SK-N-SH (cell line): ENCODE results near the gene SYT13. TPM values are rescaled to one million over a fixed set of nuclear protein-coding genes. Genes with fewer than 3 reads are reported as not detected.

Experiments used
- CTCF ChIA-PET: fragments of 300-600, 350-600 bp; formaldehyde crosslinking; extraction: SDS; loops from one replicate; lab custom pipeline; 2021; lab: Yijun Ruan, JAX
- POLR2A ChIA-PET: fragments of 350-600 bp; sonication (Branson Sonifier 250); formaldehyde crosslinking; extraction: SDS; loops from one replicate; lab custom pipeline; 2020; ENCODE audit warnings: antibody characterized with exemption, inconsistent platforms; lab: Yijun Ruan, JAX
- DNase-seq: peaks from one replicate; pipeline ENCODE4 v3.0.0; 2012
- H2AFZ ChIP-seq: fragments of 200-600 bp; sonication (generic); 2 replicates; pipeline ENCODE4 v1.8.1; 2016; ENCODE audit warnings: antibody characterized with exemption, mild to moderate bottlenecking, low read depth
- H3F3A ChIP-seq: fragments of 200-600 bp; sonication (generic); replicated peaks from 2 replicates; pipeline ENCODE3; 2016; ENCODE audit warnings: antibody characterized with exemption, mild to moderate bottlenecking; ENCODE audit not compliant: insufficient read depth
- H3K27ac ChIP-seq, 2 experiments: fragments of 200-500 bp in 1 of 2; fragments of 200-600 bp in 1 of 2; sonication (Bioruptor generic) in 1 of 2; sonication (generic), shearing (Covaris generic) in 1 of 2; 2 replicates each; pipeline versions ENCODE4 v1.5.1 to v1.6.1; 2014 to 2016; ENCODE audit warnings: low read depth in 2 of 2, inconsistent platforms in 1 of 2, low read length in 1 of 2, mild to moderate bottlenecking in 1 of 2, mixed read lengths in 1 of 2
- H3K27me3 ChIP-seq: fragments of 200-600 bp; sonication (generic), shearing (Covaris generic); 2 replicates; pipeline ENCODE4 v1.6.1; 2016; ENCODE audit warnings: mixed run types; ENCODE audit not compliant: insufficient read depth
- H3K36me3 ChIP-seq, 2 experiments: fragments of 200-500 bp in 1 of 2; fragments of 200-600 bp in 1 of 2; sonication (Bioruptor generic) in 1 of 2; sonication (generic) in 1 of 2; replicated peaks in 1 of 2; 2 replicates each; pipeline versions ENCODE3 to v1.5.1; 2014 to 2016; ENCODE audit warnings: low read length in 1 of 2, mild to moderate bottlenecking in 1 of 2; ENCODE audit not compliant: insufficient read depth in 2 of 2, control insufficient read depth in 1 of 2
- H3K4me1 ChIP-seq, 2 experiments: fragments of 200-500 bp in 1 of 2; fragments of 200-600 bp in 1 of 2; sonication (Bioruptor generic) in 1 of 2; sonication (generic), shearing (Covaris generic) in 1 of 2; 2 replicates each; pipeline versions ENCODE4 v1.5.1 to v1.6.1; 2014 to 2016; ENCODE audit warnings: low read depth in 1 of 2, low read length in 1 of 2, mixed run types in 1 of 2; ENCODE audit not compliant: insufficient read depth in 2 of 2, control insufficient read depth in 1 of 2
- H3K4me2 ChIP-seq: fragments of 200-600 bp; sonication (generic), shearing (Covaris generic); 2 replicates; pipeline ENCODE4 v1.6.1; 2017; ENCODE audit warnings: mixed run types
- H3K4me3 ChIP-seq, 2 experiments: fragments of 200-500 bp in 1 of 2; fragments of 200-600 bp in 1 of 2; sonication (Bioruptor generic) in 1 of 2; sonication (generic), shearing (Covaris generic) in 1 of 2; 2 replicates each; pipeline versions ENCODE4 v1.5.1 to v1.8.1; 2014 to 2016; ENCODE audit warnings: low read depth in 2 of 2, inconsistent platforms in 1 of 2, low read length in 1 of 2, mild to moderate bottlenecking in 1 of 2, mixed read lengths in 1 of 2, moderate library complexity in 1 of 2
- H3K79me2 ChIP-seq: fragments of 200-600 bp; sonication (generic); 2 replicates; pipeline ENCODE4 v1.8.1; 2017; ENCODE audit warnings: mild to moderate bottlenecking; ENCODE audit not compliant: insufficient read depth
- H3K9ac ChIP-seq: fragments of 200-600 bp; sonication (generic); 2 replicates; pipeline ENCODE4 v1.6.1; 2017; ENCODE audit warnings: mixed run types
- H3K9me2 ChIP-seq: fragments of 200-600 bp; sonication (generic); 2 replicates; pipeline ENCODE4 v1.6.1; 2017; ENCODE audit warnings: mixed run types
- H3K9me3 ChIP-seq: fragments of 200-600 bp; sonication (generic); 2 replicates; pipeline ENCODE4 v1.6.1; 2017; ENCODE audit warnings: mixed run types, mild to moderate bottlenecking, moderate library complexity
- H4K20me1 ChIP-seq: fragments of 200-600 bp; sonication (generic); 2 replicates; pipeline ENCODE4 v1.6.1; 2017; ENCODE audit warnings: mild to moderate bottlenecking, mixed run types; ENCODE audit not compliant: insufficient read depth
- EZH2phosphoT487 ChIP-seq: fragments of 200-600 bp; sonication (generic); IDR thresholded peaks from 2 replicates; pipeline ENCODE4 v1.6.1; 2017; ENCODE audit warnings: low read depth, mixed run types, mild to moderate bottlenecking, antibody characterized with exemption, moderate library complexity, borderline replicate concordance
- FOSL2 ChIP-seq: IDR thresholded peaks from 2 replicates; pipeline ENCODE4 v1.4.0; 2012; ENCODE audit warnings: low read depth, mild to moderate bottlenecking, moderate library complexity, borderline replicate concordance
- FOXM1 ChIP-seq: IDR thresholded peaks from 2 replicates; pipeline ENCODE4 v1.4.0; 2012; ENCODE audit warnings: low read depth, mild to moderate bottlenecking
- GABPA ChIP-seq: IDR thresholded peaks from 2 replicates; pipeline ENCODE4 v1.4.0; 2012; ENCODE audit warnings: low read depth, mild to moderate bottlenecking
- GATA2 ChIP-seq: sonication (generic); formaldehyde crosslinking; IDR thresholded peaks from 2 replicates; pipeline ENCODE4 v1.5.0; 2020; ENCODE audit warnings: mild to moderate bottlenecking, missing genetic modification reagents
- NFIC ChIP-seq: IDR thresholded peaks from 2 replicates; pipeline ENCODE4 v1.4.0; 2012; ENCODE audit warnings: borderline replicate concordance
- POLR2AphosphoS5 ChIP-seq: IDR thresholded peaks from 2 replicates; pipeline ENCODE4 v1.6.1; 2012; ENCODE audit warnings: low read depth, low read length
- RCOR1 ChIP-seq: fragments of 150-350 bp; IDR thresholded peaks from 2 replicates; pipeline ENCODE4 v1.6.1; 2017; ENCODE audit warnings: antibody characterized with exemption, low read length
- RFX5 ChIP-seq: IDR thresholded peaks from 2 replicates; pipeline ENCODE4 v1.6.1; 2012; ENCODE audit warnings: mild to moderate bottlenecking, improper control_type of control experiment, low read length
- RXRA ChIP-seq: IDR thresholded peaks from 2 replicates; pipeline ENCODE4 v1.4.0; 2012; ENCODE audit warnings: low read depth, mild to moderate bottlenecking, borderline replicate concordance
- SMC3 ChIP-seq: IDR thresholded peaks from 2 replicates; pipeline ENCODE4 v1.6.1; 2012; ENCODE audit warnings: low read depth, low read length, improper control_type of control experiment
- TCF12 ChIP-seq: IDR thresholded peaks from 2 replicates; pipeline ENCODE4 v1.4.0; 2012
- TEAD4 ChIP-seq: IDR thresholded peaks from 2 replicates; pipeline ENCODE4 v1.4.0; 2012; ENCODE audit warnings: mild to moderate bottlenecking, borderline replicate concordance; ENCODE audit not compliant: insufficient read depth
- WGBS: methylation state at CpG from one replicate; pipeline ENCODE4 v1.1.6; 2017; ENCODE audit warnings: low lambda C conversion rate; 5-methylcytosine and 5-hydroxymethylcytosine counted together
- polyA plus RNA-seq, 3 experiments: library from polyadenylated mRNA; depleted of rRNA; stranded (reverse); fragments of >200 nt; gene quantifications; 2 replicates each; pipeline ENCODE4 v1.2.3, GENCODE V29; 2012
- TF ChIP-seq, protein P1 (sequence below): fragments of 200-600 bp; sonication (generic); IDR thresholded peaks from 2 replicates; pipeline ENCODE4 v1.6.1; 2017; ENCODE audit warnings: antibody characterized with exemption, mild to moderate bottlenecking, moderate library complexity
- TF ChIP-seq, protein P2 (sequence below): fragments of 150-350 bp; IDR thresholded peaks from 2 replicates; pipeline ENCODE4 v1.6.1; 2017; ENCODE audit warnings: antibody characterized with exemption, low read length, low read depth, borderline replicate concordance
- TF ChIP-seq, protein P3 (sequence below): IDR thresholded peaks from 2 replicates; pipeline ENCODE4 v1.6.1; 2012; ENCODE audit warnings: mild to moderate bottlenecking, low read depth, low read length, moderate library complexity
- TF ChIP-seq, protein P4 (sequence below): IDR thresholded peaks from 2 replicates; pipeline ENCODE4; 2012

Gene SYT13
- polyA plus RNA-seq, 1 of the 3 experiments (the other 2 are of a cell fraction), result not detected

DNA sequence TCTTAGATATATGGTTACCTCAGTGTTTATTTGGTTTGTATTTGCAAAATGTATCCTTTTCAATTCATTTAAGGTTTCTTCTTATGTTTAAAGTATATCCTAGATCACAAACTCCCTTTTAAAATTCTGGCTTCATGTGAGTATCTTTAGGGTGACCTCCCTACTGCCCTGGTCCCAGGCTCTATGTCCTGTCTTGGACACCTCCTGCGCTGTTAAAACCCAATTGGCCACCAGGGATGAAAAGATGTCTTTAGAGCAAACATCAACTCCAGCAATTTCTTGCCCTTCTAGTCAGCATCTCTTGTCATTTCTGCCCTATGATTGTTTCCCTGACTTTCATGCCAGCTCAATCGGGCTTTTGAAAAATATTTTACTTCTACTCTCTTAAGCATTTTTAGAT, 28.8 kb upstream of the SYT13 start:
- no peaks in the 10 kb centered on the region for H3K36me3 ChIP-seq
- DNase-seq, result no peak
- no peaks in the 10 kb centered on the region; the same call in 1 of the 2 replicates for H3K27me3 ChIP-seq
- no peaks in the 10 kb centered on the region for H3K9me3 ChIP-seq
- no peak overlapping the region for H3K4me2 ChIP-seq
- TF ChIP-seq FOXM1 (no peak), GABPA (no peak), RXRA (no peak), RFX5 (no peak), GATA2 (no peak), NFIC (no peak), SMC3 (no peak)
- TF ChIP-seq, protein P1, sequence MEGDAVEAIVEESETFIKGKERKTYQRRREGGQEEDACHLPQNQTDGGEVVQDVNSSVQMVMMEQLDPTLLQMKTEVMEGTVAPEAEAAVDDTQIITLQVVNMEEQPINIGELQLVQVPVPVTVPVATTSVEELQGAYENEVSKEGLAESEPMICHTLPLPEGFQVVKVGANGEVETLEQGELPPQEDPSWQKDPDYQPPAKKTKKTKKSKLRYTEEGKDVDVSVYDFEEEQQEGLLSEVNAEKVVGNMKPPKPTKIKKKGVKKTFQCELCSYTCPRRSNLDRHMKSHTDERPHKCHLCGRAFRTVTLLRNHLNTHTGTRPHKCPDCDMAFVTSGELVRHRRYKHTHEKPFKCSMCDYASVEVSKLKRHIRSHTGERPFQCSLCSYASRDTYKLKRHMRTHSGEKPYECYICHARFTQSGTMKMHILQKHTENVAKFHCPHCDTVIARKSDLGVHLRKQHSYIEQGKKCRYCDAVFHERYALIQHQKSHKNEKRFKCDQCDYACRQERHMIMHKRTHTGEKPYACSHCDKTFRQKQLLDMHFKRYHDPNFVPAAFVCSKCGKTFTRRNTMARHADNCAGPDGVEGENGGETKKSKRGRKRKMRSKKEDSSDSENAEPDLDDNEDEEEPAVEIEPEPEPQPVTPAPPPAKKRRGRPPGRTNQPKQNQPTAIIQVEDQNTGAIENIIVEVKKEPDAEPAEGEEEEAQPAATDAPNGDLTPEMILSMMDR, result no peak
- TF ChIP-seq, protein P2, sequence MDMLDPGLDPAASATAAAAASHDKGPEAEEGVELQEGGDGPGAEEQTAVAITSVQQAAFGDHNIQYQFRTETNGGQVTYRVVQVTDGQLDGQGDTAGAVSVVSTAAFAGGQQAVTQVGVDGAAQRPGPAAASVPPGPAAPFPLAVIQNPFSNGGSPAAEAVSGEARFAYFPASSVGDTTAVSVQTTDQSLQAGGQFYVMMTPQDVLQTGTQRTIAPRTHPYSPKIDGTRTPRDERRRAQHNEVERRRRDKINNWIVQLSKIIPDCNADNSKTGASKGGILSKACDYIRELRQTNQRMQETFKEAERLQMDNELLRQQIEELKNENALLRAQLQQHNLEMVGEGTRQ, result no peak
- H3K4me3 ChIP-seq, result no peak overlapping the region
- H4K20me1 ChIP-seq, result no peaks in the 10 kb centered on the region
- H3K27ac ChIP-seq, result no peak overlapping the region
- no peak overlapping the region for H3K9ac ChIP-seq
- 61% methylated on average over 2 of the region's 2 CpGs for WGBS
- no peaks in the 10 kb centered on the region for H3F3A ChIP-seq
- no peaks in the 10 kb centered on the region for H3K4me1 ChIP-seq
- no peaks in the 10 kb centered on the region for H3K9me2 ChIP-seq
- no peak overlapping the region for H2AFZ ChIP-seq
- ChIA-PET CTCF (interaction anchor here (3.9 kb wide), 1 partner anchor 204 kb away, joined by 18 read pairs; no protein-coding TSS in a partner anchor), POLR2A (no interaction called here)
- H3K79me2 ChIP-seq, result no peaks in the 10 kb centered on the region

DNA sequence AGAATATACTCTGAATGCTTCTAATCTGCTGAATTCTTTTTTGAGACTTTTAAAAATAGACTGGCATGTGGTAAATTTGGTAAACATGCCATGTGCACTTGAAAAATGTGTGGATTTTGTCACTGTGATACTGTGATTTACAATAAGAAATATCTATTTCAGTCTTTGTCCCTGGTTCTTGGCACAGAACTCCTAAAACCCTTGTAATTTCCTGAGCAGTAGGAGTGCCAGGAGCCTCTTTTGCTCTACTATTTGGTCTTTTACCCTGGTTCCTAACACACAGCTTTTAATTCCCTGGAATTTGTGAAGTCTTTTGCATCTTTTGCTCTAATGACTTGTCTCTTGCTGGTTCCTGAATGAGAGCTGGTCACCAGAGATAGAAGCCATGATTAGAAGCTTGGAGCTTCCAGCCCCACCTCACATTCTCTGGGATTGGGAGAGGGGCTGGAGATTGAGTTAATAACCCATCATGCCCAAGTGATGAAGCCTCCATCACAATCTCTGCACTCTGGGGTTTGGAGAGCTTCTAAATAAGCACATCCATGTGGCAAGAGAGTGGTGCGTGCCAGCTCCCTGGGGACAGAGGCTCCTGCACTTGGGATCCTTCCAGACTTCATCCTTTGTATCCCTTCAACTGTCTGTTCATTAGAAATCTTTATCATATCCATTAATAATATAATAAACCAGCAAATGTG, 27.2 kb upstream of the SYT13 start:
- H3K27me3 ChIP-seq, result no peaks in the 10 kb centered on the region; the same call in 1 of the 2 replicates
- H3K79me2 ChIP-seq, result no peaks in the 10 kb centered on the region
- H4K20me1 ChIP-seq, result no peaks in the 10 kb centered on the region
- no peaks in the 10 kb centered on the region for H3K9me3 ChIP-seq
- no peaks in the 10 kb centered on the region for H3F3A ChIP-seq
- ChIA-PET POLR2A (no interaction called here), CTCF (interaction anchor here (1.2 to 6.3 kb wide), 6 partner anchors 10 to 209 kb away, joined by 3 to 35 read pairs (median 4); no protein-coding TSS in a partner anchor)
- 70% methylated on average over 1 of the region's 1 CpG for WGBS
- no peak for DNase-seq
- no peak overlapping the region for H3K4me2 ChIP-seq
- no peak overlapping the region for H3K27ac ChIP-seq
- H3K9me2 ChIP-seq, result no peaks in the 10 kb centered on the region
- no peak overlapping the region for H3K4me3 ChIP-seq
- no peak overlapping the region for H3K9ac ChIP-seq
- no peaks in the 10 kb centered on the region for H3K36me3 ChIP-seq
- H3K4me1 ChIP-seq, result no peaks in the 10 kb centered on the region
- no peak overlapping the region for H2AFZ ChIP-seq
- TF ChIP-seq RXRA, result no peak
- TF ChIP-seq, protein P2, result no peak
- TF ChIP-seq FOSL2, result no peak
- TF ChIP-seq, protein P3, sequence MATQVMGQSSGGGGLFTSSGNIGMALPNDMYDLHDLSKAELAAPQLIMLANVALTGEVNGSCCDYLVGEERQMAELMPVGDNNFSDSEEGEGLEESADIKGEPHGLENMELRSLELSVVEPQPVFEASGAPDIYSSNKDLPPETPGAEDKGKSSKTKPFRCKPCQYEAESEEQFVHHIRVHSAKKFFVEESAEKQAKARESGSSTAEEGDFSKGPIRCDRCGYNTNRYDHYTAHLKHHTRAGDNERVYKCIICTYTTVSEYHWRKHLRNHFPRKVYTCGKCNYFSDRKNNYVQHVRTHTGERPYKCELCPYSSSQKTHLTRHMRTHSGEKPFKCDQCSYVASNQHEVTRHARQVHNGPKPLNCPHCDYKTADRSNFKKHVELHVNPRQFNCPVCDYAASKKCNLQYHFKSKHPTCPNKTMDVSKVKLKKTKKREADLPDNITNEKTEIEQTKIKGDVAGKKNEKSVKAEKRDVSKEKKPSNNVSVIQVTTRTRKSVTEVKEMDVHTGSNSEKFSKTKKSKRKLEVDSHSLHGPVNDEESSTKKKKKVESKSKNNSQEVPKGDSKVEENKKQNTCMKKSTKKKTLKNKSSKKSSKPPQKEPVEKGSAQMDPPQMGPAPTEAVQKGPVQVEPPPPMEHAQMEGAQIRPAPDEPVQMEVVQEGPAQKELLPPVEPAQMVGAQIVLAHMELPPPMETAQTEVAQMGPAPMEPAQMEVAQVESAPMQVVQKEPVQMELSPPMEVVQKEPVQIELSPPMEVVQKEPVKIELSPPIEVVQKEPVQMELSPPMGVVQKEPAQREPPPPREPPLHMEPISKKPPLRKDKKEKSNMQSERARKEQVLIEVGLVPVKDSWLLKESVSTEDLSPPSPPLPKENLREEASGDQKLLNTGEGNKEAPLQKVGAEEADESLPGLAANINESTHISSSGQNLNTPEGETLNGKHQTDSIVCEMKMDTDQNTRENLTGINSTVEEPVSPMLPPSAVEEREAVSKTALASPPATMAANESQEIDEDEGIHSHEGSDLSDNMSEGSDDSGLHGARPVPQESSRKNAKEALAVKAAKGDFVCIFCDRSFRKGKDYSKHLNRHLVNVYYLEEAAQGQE, result no peak
- no peak for TF ChIP-seq GATA2
- TF ChIP-seq POLR2AphosphoS5, result no peak
- TF ChIP-seq, protein P4, sequence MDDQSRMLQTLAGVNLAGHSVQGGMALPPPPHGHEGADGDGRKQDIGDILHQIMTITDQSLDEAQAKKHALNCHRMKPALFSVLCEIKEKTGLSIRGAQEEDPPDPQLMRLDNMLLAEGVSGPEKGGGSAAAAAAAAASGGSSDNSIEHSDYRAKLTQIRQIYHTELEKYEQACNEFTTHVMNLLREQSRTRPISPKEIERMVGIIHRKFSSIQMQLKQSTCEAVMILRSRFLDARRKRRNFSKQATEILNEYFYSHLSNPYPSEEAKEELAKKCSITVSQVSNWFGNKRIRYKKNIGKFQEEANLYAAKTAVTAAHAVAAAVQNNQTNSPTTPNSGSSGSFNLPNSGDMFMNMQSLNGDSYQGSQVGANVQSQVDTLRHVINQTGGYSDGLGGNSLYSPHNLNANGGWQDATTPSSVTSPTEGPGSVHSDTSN, result no peak
- no peak for TF ChIP-seq TCF12
- no peak for TF ChIP-seq TEAD4
- TF ChIP-seq EZH2phosphoT487, result no peak
- TF ChIP-seq RCOR1, result no peak
